ENCODE data around the gene MBP.
A peak's percentile ranks its signal among the peaks of the same experiment; 100 is the strongest.

Gene MBP

DNA sequence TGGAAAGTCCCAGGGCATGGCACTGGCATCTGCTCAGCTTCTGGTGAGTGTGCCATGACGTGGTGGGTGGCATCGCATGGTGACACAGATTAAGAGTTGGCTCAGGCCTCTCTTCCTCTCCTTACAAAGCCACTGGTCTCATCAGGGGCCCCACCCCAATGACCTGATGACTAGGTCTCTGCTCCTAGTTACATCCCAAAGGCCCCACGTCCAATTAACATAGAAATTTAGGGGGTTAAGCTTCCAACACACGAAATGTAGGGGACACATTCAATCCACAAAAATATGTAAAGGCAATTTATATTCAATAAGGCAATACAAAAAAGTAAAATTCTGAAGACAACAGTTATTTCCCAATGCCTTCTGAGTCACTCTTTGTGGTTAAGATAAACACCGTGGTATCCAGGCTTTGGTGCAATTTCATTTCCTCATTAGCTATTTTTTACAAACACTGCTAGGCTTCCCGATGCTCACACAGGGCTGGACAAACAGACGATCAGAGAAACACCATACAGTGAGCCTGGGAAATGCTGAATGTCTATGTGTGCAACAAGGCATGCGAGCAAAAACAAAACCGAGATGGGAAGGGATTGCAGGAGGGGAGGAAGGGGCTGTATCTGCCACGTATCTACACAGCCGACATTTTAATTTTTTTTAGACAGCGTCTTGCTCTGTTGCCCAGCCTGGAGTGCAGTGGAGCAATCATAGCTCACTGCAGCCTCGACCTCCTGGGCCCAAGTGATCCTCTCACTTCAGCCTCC, 67.2 kb downstream of the MBP start:
- DNase-seq (ENCODE audit: low read depth): peak; percentile 93

DNA sequence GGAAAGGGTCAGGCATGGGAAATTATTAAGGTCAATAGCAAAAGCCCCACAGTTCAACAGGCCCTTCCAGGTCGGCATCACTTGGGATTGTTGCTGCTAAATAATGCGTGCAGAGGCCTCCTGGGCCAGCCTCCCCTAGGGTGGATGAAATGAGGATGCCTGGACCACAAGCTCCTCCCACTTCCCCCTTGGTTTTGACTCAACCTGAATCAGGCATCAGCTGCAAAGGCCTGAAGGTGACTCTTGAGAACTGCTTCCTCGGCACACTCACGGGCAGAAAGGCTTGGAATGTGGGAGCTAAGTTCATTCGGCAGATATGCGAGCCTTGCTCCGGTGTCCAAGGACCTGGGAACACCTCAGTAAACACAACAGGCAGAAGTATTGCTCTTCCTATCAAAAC, 69.3 kb downstream of the MBP start:
- DNase-seq (ENCODE audit: low read depth): no peak

DNA sequence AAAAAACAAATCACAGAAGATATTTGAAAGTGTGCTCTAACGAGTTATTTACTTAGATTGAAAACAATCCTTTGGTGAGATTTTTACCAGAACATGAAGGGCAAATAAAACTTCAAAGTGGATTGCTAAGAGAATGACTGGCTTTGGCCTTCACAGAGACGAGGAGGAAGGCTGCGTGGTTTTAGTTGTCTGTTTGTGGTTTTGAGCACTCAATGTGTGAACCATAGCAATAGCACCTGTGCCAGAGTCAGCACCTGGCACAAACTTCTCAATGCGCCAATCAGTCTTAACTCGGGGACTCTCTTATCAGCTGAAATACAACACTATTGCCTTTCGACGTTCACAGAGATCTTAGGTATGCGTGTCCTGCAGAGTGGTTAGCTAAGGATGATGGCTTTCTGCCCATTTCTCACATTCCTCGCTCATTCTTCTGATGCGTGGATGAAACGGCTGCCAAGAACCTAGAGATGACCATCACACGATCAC, 70.0 kb downstream of the MBP start:
- no peak for DNase-seq (ENCODE audit: low read depth)

- no peak for DNase-seq (ENCODE audit: low read depth)
These were observed 70.6 kb downstream of the MBP start for GRCh38 chr18:77061946-77062517.

DNA sequence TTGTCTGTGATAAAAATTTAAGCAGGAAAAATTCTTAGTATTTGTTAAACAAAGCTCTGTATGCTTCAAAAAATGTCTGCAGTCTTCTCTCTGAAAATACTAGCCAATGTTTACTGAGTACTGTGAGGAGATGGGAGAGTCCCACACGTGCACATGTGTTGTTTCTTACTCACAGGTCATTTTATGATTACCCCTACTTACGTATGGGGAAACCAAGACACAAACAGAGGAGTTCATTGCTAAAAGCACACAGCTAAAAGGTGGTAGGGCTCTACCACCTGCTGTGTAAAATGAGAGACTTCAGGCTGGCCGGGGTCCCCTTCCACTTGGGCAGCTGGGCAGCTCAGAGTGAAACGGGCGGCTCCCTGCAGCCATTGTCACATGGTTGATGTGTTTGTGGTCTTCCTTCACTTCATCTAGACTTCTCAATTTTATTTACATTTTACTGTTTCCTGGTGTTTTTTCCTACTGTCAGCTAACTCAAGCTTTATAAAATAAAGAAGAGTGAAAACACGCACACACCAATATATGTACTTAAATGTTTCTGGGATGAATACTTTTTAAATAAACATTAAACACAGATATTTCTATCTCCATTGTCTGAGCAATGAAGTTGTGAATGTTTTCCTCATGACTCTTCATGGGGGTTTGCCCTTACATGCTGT, 71.2 kb downstream of the MBP start:
- DNase-seq (ENCODE audit: low read depth): no peak

GRCh38 chr18:77060151-77060550, 72.4 kb downstream of the MBP start:
- DNase-seq (ENCODE audit: low read depth): no peak

- no peak for DNase-seq (ENCODE audit: low read depth)
These were observed 73.2 kb downstream of the MBP start for GRCh38 chr18:77059294-77059916.

GRCh38 chr18:77058290-77058835, 74.2 kb downstream of the MBP start:
- no peak for DNase-seq (ENCODE audit: low read depth)

DNA sequence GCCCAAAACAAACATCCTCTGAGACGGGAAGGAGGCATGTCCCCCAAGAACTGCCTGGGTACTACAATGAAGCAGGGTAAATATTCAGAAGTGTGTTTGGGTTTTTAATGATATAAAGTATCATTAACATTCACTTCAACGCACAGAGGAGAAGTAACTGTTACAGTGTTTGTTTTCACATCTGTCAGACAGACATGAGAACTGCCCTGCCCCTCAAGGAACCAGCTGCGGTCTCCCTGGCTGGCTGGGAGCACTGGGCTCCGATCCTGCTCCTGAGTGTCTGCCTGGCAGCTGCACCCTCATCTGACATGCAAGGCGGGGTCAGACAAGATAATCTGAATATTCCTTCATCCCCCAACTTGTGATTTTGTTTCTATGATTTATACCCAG, 75.6 kb downstream of the MBP start:
- no peak for DNase-seq (ENCODE audit: low read depth)

GRCh38 chr18:77056344-77057005, 76.1 kb downstream of the MBP start:
- DNase-seq (ENCODE audit: low read depth): no peak

GRCh38 chr18:77055429-77056300, 76.9 kb downstream of the MBP start:
- DNase-seq (ENCODE audit: low read depth): no peak

DNA sequence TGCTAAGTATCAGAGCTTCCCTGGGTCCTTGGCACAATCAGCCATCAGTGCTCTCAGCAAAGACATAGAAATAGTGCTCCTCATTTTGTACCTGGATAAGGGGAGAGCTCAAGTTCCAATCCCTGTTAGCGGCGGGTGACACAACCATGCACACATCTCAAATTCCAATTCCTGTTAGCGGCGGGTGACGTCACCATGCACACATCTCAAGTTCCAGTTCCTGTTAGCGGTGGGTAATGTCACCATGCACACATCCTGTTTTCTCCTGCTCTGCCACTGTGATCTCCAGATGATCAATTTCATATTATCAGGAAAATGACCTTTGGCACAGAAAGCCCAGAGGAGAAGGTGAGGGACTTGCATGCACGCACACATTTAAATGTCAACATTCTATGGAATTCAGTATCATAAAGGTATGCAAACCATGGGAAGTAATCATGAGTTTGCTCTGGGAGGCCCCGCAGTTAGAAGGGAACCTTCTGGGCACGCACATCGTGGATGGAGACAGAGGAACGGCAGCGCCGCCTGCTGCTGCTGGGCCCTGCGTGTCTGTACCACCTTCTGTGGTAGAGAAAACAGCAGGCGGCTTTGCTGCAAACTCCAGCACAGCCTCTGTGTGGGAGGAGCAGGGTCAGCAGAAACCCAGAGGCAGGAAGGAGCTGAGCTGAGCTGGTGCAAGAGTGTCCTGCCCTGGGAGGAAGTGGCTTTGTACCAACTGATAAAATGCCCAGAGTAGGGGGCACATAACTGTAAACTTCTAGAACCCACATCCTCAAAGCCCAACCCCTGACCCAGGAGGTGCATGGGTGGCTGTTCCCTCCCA, 77.8 kb downstream of the MBP start:
- no peak for DNase-seq (ENCODE audit: low read depth)

DNA sequence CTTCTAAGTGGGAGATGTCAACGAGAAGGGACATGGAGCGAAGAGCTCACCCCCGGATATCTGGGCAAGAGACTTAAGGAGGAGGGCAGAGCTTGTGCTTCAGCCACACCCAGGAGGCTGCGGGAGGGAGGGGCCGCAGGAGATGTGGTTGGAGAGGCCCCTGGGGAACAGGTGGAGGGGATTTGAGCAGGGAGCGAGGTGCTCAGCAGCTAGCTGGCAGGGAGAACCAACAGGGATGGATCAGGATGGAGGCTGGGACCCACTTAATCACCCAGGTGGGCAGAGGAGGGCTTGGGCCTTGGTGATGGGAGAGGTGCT, 78.3 kb downstream of the MBP start:
- no peak for DNase-seq (ENCODE audit: low read depth)

GRCh38 chr18:77053616-77054287, 78.8 kb downstream of the MBP start:
- no peak for DNase-seq (ENCODE audit: low read depth)

- no peak for DNase-seq (ENCODE audit: low read depth)
These were observed 79.6 kb downstream of the MBP start for GRCh38 chr18:77052983-77053309.

GRCh38 chr18:77052297-77052982, 80.1 kb downstream of the MBP start:
- DNase-seq (ENCODE audit: low read depth): no peak

DNA sequence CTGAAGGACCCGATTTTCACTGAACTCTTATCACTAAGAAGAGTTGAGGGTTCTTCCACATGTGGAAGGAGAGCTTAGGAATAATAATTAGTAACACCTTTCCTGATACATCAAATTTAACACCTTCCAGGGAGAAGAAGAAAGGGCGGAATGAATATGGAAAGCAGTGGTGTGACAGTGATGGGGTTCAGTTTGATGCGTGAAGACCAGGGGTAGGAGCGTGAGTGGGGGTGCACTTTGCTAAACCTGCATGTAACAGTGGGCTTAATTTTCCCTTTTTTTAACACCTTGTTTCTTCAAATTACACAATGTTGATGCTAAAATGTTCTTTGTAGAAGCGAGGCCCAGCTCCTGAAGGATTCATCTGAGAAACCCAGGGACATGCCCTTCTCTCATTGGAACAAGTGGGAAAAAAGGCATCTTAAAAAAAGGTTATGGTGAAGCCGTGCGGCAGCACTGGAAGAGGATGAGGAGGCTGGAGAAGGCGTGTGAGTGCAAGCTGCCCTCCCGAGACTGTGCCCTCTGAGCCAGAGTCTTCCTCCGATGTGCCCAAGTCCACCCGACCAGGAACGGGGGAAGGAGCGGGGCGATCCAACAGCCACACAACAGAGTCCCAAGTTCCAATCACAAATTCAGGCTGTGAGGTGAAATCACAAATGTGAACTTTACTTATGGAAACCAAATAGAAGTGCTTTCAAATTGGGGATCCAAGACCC, 80.8 kb downstream of the MBP start:
- DNase-seq (ENCODE audit: low read depth): no peak

DNA sequence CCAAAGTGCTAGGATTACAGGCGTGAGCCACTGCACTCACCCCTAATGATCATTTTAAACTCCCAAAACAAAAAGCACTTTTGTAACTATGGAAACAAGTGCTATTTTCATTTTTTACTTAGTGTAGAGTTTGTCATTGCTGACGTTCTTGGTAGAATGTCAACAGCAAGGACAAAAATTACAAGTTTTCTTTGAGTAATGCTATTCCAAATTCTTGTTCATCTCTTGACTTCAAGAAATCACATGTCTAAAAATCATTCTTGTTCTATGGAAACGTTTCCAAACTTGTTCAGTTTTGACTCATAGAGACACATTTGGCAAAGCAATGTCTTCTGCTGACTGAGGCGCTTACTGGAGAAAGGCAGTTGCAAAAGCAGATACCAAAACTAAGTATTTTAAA, 82.6 kb downstream of the MBP start:
- DNase-seq (ENCODE audit: low read depth): no peak

All from GM04503 (cell line).